Activated CD8-positive, alpha-beta memory T cell treated with anti-CD3 and anti-CD28 coated beads for 1 hour (primary cell): ENCODE data around the gene RNF141.

Source experiments
- DNase-seq, 2 donors: peaks; one replicate each; pipeline ENCODE4 v3.0.0-alpha.2; 2020; ENCODE audit warnings: low read depth in 1 of 2; ENCODE audit errors: extremely low read depth in 1 of 2

RNF141 gene

GRCh38 chr11:10561947-10562346 lies 21.0 kb upstream of the RNF141 start:
- no peak for DNase-seq

GRCh38 chr11:10561043-10561818 lies 20.2 kb upstream of the RNF141 start:
- DNase-seq: no peak

- DNase-seq: no peak
Measured at GRCh38 chr11:10558288-10558687, 17.3 kb upstream of the RNF141 start.

GRCh38 chr11:10556590-10556989 lies 15.6 kb upstream of the RNF141 start:
- DNase-seq: no peak

- DNase-seq: no peak
Measured at GRCh38 chr11:10551845-10552352, 10.9 kb upstream of the RNF141 start.

GRCh38 chr11:10551290-10551592 lies 10.3 kb upstream of the RNF141 start:
- no peak for DNase-seq

- DNase-seq: no peak
Measured at GRCh38 chr11:10550503-10551289, 9.7 kb upstream of the RNF141 start.

- no peak for DNase-seq
Measured at GRCh38 chr11:10544491-10545465, 3.8 kb upstream of the RNF141 start.

GRCh38 chr11:10543782-10544181 lies 2.8 kb upstream of the RNF141 start:
- no peak for DNase-seq

GRCh38 chr11:10542776-10543175 lies 1.8 kb upstream of the RNF141 start:
- no peak for DNase-seq

GRCh38 chr11:10541561-10541930 lies 559 bp upstream of the RNF141 start:
- no peak for DNase-seq

GRCh38 chr11:10540546-10540914 lies 457 bp downstream of the RNF141 start:
- DNase-seq: no peak

GRCh38 chr11:10539339-10539738 lies 1.6 kb downstream of the RNF141 start:
- DNase-seq: no peak

- DNase-seq: no peak
Measured at GRCh38 chr11:10538924-10539323, 2.1 kb downstream of the RNF141 start.

- no peak for DNase-seq
Measured at GRCh38 chr11:10537600-10537999, 3.4 kb downstream of the RNF141 start.

- no peak for DNase-seq
Measured at GRCh38 chr11:10534316-10534715, 6.7 kb downstream of the RNF141 start.

- DNase-seq: no peak
Measured at GRCh38 chr11:10533323-10533722, 7.7 kb downstream of the RNF141 start.

GRCh38 chr11:10532526-10532925 lies 8.5 kb downstream of the RNF141 start:
- no peak for DNase-seq

- no peak for DNase-seq
Measured at GRCh38 chr11:10529279-10529678, 11.7 kb downstream of the RNF141 start.

- no peak for DNase-seq
Measured at GRCh38 chr11:10528121-10528520, 12.9 kb downstream of the RNF141 start.
